ENCODE data around the gene GSC.
"Not testable (repeated sequence)": the region's sequence is repeated elsewhere in the genome, so short reads cannot be mapped to it uniquely, and the experiment has no call there.

Gene GSC

GRCh38 chr14:94748667-94749347 is 21.1 kb downstream of the GSC start:
- Histone ChIP-seq H3K36me3 (replicated peaks; ENCODE audit: low read depth, low read length) (no peaks in the 10 kb centered on the region), H3K27ac (ENCODE audit: low read length) (no peak overlapping the region), H3K4me2 (ENCODE audit: low read length) (no peak overlapping the region; the same call in 1 of the 2 replicates), H3K4me1 (ENCODE audit: low read length) (no peaks in the 10 kb centered on the region), H3K4me3 (ENCODE audit: low read length) (no peak overlapping the region), H3K27me3 (ENCODE audit: low read depth, low read length) (no peaks in the 10 kb centered on the region), H3K9ac (ENCODE audit: low read length) (no peak overlapping the region), H4K20me1 (ENCODE audit: insufficient read depth, low read length) (no peaks in the 10 kb centered on the region), H2AFZ (ENCODE audit: low read depth, low read length) (no peak overlapping the region), H3K9me3 (ENCODE audit: insufficient read depth, low read length) (no peaks in the 10 kb centered on the region), H3K79me2 (ENCODE audit: low read length) (no peaks in the 10 kb centered on the region)
- TF ChIP-seq CTCF (IDR thresholded peaks at IDR 0.05; ENCODE audit: low read depth, low read length): peak; percentile 72
- no peak for TF ChIP-seq EZH2phosphoT487 (IDR thresholded peaks at IDR 0.05; ENCODE audit: low read depth)

- no peak overlapping the region for H3K27ac ChIP-seq (ENCODE audit: low read length)
- no peaks in the 10 kb centered on the region for H3K9me3 ChIP-seq (ENCODE audit: insufficient read depth, low read length)
- H3K79me2 ChIP-seq (ENCODE audit: low read length): no peaks in the 10 kb centered on the region
- no peaks in the 10 kb centered on the region for H4K20me1 ChIP-seq (ENCODE audit: insufficient read depth, low read length)
- no peak overlapping the region for H2AFZ ChIP-seq (ENCODE audit: low read depth, low read length)
- no peaks in the 10 kb centered on the region for H3K36me3 ChIP-seq (replicated peaks; ENCODE audit: low read depth, low read length)
- H3K4me1 ChIP-seq (ENCODE audit: low read length): no peaks in the 10 kb centered on the region
- peaks cover 4% of the 10 kb centered on the region; the same call in 1 of the 2 replicates for H3K27me3 ChIP-seq (ENCODE audit: low read depth, low read length)
- H3K4me2 ChIP-seq (ENCODE audit: low read length): no peak overlapping the region
- TF ChIP-seq EZH2phosphoT487 (IDR thresholded peaks at IDR 0.05; ENCODE audit: low read depth) (no peak), CTCF (IDR thresholded peaks at IDR 0.05; ENCODE audit: low read depth, low read length) (no peak)
- H3K4me3 ChIP-seq (ENCODE audit: low read length): no peak overlapping the region
- no peak overlapping the region for H3K9ac ChIP-seq (ENCODE audit: low read length)
Observed at GRCh38 chr14:94747739-94748138, 22.2 kb downstream of the GSC start.

DNA sequence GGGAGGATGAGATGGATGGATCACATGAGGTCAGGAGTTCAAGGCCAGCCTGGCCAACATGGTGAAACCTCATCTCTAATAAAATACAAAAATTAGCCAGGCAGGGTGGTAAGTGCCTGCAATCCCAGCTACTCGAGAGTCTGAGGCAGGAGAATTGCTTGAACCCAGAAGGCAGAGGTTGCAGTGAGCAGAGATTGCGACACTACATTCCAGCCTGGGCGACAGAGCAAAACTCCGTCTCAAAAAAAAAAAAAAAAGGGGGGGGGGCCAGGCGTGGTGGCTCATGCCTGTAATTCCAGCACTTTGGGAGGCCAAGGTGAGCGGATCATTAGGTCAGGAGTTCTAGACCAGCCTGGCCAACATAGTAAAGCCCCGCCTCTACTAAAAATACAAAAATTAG is 22.8 kb downstream of the GSC start:
- H3K27me3 ChIP-seq (ENCODE audit: low read depth, low read length); H2AFZ ChIP-seq (ENCODE audit: low read depth, low read length); H3K4me2 ChIP-seq (ENCODE audit: low read length); H3K9me3 ChIP-seq (ENCODE audit: insufficient read depth, low read length); H3K27ac ChIP-seq (ENCODE audit: low read length); H3K79me2 ChIP-seq (ENCODE audit: low read length); H3K9ac ChIP-seq (ENCODE audit: low read length); H4K20me1 ChIP-seq (ENCODE audit: insufficient read depth, low read length); H3K36me3 ChIP-seq (replicated peaks; ENCODE audit: low read depth, low read length); H3K4me3 ChIP-seq (ENCODE audit: low read length); H3K4me1 ChIP-seq (ENCODE audit: low read length): not testable (repeated sequence)

- no peak for TF ChIP-seq EZH2phosphoT487 (IDR thresholded peaks at IDR 0.05; ENCODE audit: low read depth)
- no peak for TF ChIP-seq CTCF (IDR thresholded peaks at IDR 0.05; ENCODE audit: low read depth, low read length)
- Histone ChIP-seq H3K4me2 (ENCODE audit: low read length) (no peak overlapping the region), H3K27ac (ENCODE audit: low read length) (no peak overlapping the region), H4K20me1 (ENCODE audit: insufficient read depth, low read length) (no peaks in the 10 kb centered on the region), H3K36me3 (replicated peaks; ENCODE audit: low read depth, low read length) (no peaks in the 10 kb centered on the region), H3K4me3 (ENCODE audit: low read length) (no peak overlapping the region), H3K27me3 (ENCODE audit: low read depth, low read length) (peaks cover 4% of the 10 kb centered on the region; the same call in 1 of the 2 replicates), H2AFZ (ENCODE audit: low read depth, low read length) (no peak overlapping the region), H3K79me2 (ENCODE audit: low read length) (no peaks in the 10 kb centered on the region), H3K4me1 (ENCODE audit: low read length) (no peaks in the 10 kb centered on the region), H3K9me3 (ENCODE audit: insufficient read depth, low read length) (no peaks in the 10 kb centered on the region), H3K9ac (ENCODE audit: low read length) (no peak overlapping the region)
Observed at GRCh38 chr14:94746131-94746530, 23.8 kb downstream of the GSC start.
